Activated T-cell treated with anti-CD3 and anti-CD28 coated beads, Interleukin-2, amount 50 U/mL, for 72 hours (primary cell): ENCODE measurements around the gene TOM1L2. TPM values are rescaled to one million over a fixed set of nuclear protein-coding genes. Genes with fewer than 3 reads are reported as not detected.

ENCODE experiments used
- total RNA-seq, 2 donors: library from RNA; stranded (reverse); gene quantifications; one replicate each; pipeline ENCODE4 v1.2.3, GENCODE V29; 2022

Gene TOM1L2
- total RNA-seq, 2 donors from 2014 or later, result 23.7 to 26.9 TPM

Other genes with a start within 250 kb of the TOM1L2 start
- 100 to 1,000 TPM; 192 to 209 TPM for gene SREBF1, start 135.4 kb downstream of the TOM1L2 start, total RNA-seq
- under 1 TPM; 0.39 to 0.43 TPM for gene DRC3, start 462 bp upstream of the TOM1L2 start, total RNA-seq
- 10 to 100 TPM; 25.8 to 28.7 TPM for gene ATPAF2, start 66.8 kb upstream of the TOM1L2 start, total RNA-seq
- gene GID4, start 67.0 kb upstream of the TOM1L2 start, total RNA-seq, result 10 to 100 TPM in 1 of 2 donors, 1 to 10 TPM in 1; 9.7 to 11.0 TPM
- 10 to 100 TPM; 44.1 to 53.6 TPM for gene DRG2, start 115.5 kb upstream of the TOM1L2 start, total RNA-seq
- 1 to 10 TPM; 2.7 to 3.2 TPM for gene MYO15A, start 136.4 kb upstream of the TOM1L2 start, total RNA-seq
- gene ALKBH5, start 211.4 kb upstream of the TOM1L2 start, total RNA-seq, result 100 to 1,000 TPM; 125 to 133 TPM